Embryonic facial prominence (tissue), 1 donor: ENCODE data around the gene CCDC80.
"Not testable (repeated sequence)": the region's sequence is repeated elsewhere in the genome, so short reads cannot be mapped to it uniquely, and the experiment has no call there.

Experiments
- DNase-seq: peaks from one replicate; pipeline ENCODE4 v3.0.0-alpha.2; 2016; ENCODE audit errors: extremely low spot score

CCDC80 gene

DNA sequence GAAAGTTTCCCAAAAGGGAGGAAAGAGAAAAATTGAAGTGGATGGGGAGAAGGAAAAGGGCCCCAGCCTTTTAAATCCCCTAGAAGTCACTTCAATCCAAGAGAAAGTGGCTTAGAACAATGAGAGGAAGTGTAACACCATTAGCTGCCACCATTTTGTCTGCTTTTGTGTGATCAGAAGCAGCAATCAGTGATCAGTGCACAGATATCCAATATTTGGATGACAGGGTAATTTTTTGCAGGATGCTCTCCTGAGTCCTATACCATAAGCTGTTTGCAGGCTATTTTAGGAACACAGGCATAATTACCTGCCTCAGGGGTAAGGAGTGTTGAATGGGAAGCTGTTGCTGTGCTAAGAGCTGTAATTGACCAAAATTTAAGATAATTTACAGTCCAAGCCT, 47.7 kb downstream of the CCDC80 start:
- no peak for DNase-seq

DNA sequence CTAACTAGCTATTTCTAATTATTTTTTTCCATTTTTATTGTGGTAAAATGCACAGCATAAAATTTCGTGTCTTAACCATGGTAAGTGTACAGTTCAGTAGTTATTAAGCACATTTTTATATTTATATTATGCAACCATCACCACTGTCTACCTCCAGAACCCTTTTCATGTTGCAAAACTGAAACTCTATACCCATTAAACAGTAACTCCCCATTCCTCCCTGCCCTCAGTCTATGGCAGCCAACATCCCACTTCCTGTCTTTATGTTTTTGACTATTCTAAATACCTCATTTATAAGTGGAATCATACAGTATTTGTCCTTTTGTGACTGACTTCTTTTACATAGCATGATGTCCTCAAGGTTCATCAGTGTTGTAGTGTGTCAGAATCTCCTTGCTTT, 53.6 kb downstream of the CCDC80 start:
- no peak for DNase-seq

DNA sequence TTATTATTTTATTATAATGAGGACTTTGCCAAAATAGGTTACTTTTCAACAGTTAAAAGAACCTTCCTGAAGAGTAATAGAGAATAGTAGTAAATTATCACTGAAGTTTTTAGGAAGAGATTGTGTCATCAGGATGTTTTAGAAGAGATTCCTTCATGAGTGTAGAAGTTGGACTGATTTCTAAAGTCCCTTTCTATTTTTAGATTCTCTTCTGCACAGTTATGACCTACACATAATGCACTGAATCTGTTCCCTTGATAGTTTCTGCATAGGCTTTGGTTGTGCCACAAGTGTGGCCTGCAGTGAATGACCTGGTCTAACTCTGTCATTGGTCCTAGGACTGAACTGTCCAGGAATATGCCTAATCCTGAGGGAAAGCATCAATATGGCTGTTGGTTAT, 55.2 kb downstream of the CCDC80 start:
- no peak for DNase-seq

DNA sequence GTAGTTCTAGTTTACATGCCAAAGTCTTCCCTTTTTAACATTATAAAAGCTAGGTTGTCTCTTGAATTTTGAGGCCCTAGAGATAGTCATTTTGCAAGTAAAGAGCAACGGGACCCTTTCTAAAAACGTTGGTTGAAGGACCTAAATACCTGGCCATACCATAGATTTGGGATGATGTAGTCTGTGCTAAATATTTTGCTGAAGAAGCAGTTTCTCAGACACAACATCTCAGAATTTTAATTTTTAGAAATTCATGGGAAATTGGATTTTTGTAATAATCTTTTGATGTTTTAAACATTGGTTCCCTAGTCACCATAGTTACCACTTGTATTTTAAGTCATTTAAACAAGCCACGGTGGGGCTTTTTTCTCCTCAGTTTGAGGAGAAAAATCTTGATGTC, 57.8 kb downstream of the CCDC80 start:
- no peak for DNase-seq

DNA sequence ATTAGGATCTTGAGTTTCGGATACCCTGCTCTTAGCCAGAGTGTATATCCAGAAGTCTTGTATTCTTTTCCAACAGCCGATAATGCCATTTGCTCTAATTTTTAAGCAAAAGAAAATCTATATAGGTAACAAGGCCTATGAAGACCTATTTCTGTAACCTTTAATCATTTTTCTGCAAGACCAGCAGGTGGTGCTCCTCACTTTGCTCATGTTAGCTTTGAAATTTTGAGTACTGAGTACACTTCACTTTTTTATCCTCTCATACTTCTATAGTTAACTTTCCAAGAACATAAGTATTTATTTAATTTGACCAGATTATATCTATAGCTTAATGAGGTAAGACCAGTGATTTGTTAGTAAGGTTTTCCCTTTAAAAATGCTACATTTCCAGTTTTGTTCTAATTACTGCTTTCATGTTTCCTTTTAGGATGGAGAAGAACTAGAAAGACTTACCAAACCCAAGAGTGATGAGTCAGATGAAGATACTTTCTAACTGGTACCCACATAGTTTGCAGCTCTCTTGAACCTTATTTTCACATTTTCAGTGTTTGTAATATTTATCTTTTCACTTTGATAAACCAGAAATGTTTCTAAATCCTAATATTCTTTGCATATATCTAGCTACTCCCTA, 58.6 kb downstream of the CCDC80 start:
- peak; percentile 54 for DNase-seq

DNA sequence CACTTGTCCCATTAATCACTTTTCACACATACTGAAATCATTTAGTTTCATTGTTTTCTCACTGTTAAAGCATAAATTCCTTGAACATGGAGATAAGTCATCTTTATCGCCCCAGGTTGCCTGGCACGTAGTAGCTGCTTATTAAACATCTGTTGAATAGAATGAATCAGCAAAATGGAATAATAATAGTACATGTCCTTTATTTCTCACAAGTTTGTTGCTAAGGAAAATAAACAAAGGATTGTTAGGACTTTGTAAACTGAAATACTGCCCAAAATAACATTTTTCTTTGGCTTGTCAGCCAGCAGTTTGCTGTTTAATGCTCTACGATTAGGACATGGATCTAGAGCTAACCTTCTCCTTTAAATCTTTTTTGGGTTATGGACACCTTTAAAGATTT, 61.2 kb downstream of the CCDC80 start:
- DNase-seq, result no peak

DNA sequence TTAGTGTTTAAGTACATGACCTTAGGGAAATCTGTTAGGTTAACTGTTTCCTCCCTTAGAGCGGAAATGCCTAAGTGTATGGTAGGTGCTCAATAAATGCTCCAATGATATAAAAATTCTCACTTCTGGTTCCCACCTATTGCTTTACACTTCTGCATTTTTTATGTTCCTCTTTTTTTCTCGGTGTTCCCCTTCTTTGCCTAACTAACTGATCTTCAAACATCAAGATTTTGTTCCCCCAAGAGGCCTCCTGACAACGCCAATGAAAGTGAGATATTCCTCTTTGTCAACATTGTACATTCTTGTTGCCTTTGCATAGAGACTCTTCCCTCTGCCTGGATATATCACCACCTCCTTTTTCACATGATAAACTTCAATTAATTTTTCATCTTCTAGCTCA, 61.7 kb downstream of the CCDC80 start:
- no peak for DNase-seq

DNA sequence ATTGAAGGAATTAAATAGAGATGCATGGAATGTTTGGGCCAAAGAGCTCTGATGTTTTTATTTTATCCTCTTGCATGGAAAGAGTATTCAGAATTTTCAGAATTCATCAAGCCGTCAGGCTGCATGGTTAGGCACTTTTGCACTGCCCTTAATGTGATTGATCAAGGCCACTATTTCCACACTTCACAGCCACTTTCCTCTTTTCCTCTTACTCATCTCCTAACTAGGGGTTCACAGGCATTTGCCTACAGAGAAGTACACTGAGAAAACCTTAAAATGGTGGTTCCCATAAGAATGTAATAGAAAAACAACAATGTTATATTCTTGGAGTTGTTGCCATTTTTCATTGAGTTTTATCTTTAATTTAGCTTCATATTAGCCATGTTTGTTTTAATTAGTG, 68.2 kb downstream of the CCDC80 start:
- no peak for DNase-seq

DNA sequence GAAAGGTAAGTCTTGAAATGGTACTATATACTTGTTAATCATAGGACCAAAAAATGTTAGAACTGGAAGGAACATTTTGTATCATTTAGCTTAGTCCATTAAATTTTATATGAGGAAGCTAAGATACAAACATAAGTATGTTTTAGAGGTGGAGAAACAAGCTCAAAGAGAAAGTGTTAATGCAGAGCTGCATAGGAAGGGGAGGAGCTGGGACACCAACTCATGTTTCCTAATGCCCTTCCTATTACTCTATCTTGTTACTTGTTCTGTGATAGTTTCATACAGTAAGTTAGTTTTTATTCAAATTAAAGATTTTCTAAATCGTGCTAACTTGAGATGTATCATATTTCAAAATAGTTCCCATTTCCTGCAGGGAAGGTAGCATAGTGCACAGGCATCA, 71.7 kb downstream of the CCDC80 start:
- DNase-seq, result no peak

GRCh38 chr3:112568642-112569041, 72.3 kb downstream of the CCDC80 start:
- DNase-seq, result no peak

GRCh38 chr3:112564940-112565305, 76.0 kb downstream of the CCDC80 start:
- no peak for DNase-seq

DNA sequence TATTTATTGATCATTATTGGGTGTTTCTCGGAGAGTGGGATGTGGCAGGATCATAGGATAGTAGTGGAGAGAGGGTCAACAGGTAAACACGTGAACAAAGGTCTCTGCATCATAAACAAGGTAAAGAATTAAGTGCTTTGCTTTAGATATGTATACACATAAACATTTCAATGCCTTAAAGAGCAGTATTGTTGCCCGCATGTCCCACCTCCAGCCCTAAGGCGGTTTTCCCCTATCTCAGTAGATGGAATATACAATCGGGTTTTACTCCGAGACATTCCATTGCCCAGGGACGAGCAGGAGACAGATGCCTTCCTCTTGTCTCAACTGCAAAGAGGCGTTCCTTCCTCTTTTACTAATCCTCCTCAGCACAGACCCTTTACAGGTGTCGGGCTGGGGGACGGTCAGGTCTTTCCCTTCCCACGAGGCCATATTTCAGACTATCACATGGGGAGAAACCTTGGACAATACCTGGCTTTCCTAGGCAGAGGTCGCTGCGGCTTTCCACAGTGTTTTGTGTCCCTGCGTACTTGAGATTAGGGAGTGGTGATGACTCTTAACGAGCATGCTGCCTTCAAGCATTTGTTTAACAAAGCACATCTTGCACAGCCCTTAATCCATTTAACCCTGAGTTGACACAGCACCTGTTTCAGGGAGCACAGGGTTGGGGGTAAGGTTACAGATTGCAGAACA, 76.5 kb downstream of the CCDC80 start:
- not testable (repeated sequence) for DNase-seq

DNA sequence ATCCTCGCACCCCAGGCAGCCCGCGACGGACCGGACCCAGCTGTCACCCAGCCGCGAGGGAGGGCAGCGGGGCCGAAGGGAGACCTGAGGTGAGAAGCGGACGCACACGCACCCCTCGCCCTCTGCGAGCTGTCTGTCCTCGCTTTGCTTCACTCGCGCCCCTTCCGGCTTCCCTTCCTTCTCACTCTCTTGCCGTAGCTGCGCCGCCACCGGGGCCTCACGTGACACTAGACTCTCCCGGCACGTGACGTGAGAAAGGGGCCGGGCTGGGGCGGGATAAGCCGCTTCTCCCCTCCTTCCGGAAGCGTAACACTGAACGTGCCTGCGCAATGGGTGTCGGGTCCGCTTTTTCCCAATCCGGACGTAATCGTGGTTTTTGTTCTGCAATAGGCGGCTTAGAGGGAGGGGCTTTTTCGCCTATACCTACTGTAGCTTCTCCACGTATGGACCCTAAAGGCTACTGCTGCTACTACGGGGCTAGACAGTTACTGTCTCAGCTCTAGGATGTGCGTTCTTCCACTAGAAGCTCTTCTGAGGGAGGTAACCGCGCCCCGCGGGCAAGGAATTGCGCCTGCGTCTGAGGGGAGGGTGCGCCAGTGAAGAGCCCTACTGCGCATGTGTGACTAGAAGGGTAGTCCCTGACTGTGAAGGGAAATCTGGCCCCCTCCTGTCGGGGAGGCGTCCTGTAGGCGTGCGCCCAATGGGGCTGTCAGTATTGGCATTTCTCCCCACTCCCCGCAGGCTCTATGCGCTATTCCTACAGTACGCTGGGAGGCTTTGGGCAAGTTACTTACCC, 79.0 kb downstream of the CCDC80 start, which contains the start of the genes ATG3 and SLC35A5:
ATG3 (minus strand) TSS at position 229 of the 796 bp plus-strand sequence. CDS start 434 bp downstream, outside the sequence.
SLC35A5 (plus strand) TSS at position 312 of the 796 bp plus-strand sequence. CDS start 1,359 bp downstream, outside the sequence.
- DNase-seq, result peak; percentile 98

DNA sequence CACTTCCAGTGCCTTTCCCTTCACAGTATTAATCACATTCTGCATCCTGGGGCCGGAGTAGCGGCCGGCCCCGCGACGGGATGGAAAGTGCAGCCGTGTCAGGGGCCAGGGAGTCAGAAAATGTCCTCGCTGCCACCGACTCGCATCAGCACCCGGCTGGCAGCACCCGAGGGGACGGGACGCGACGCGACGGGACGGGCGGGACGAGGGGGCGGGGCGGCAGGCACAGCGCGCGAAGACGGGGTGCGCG, 79.5 kb downstream of the CCDC80 start:
- DNase-seq, result no peak

- DNase-seq, result peak; percentile 66
Observed at GRCh38 chr3:112560721-112561483, 80.0 kb downstream of the CCDC80 start.

- no peak for DNase-seq
Observed at GRCh38 chr3:112560307-112560706, 80.6 kb downstream of the CCDC80 start.

DNA sequence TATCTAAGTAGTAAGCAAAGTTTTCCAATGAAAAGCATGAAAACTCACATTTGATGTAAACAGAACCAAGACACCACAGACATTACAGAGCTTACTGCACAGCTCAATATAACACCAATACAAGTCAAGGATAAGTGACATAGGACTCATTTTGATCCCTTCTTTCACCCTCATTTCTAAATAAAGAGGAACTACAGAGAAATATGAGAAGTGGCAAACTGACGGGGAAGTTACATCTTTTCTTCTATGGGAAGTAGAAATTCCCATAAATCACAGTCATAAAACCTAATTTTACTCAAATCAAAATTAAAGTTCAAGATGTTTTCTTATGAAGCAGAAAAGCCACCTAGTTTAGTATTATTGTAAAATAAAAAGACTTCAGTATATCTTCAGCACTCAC, 83.0 kb downstream of the CCDC80 start:
- DNase-seq, result no peak

- no peak for DNase-seq
Observed at GRCh38 chr3:112555535-112556170, 85.3 kb downstream of the CCDC80 start.

GRCh38 chr3:112550859-112551258, 90.1 kb downstream of the CCDC80 start:
- DNase-seq, result no peak
